ENCODE measurements around the gene HS2ST1.

HS2ST1 gene

GRCh38 chr1:87045761-87046304 lies 131.4 kb downstream of the HS2ST1 start:
- DNase-seq (ENCODE audit: low read depth) = peak; percentile 82

DNA sequence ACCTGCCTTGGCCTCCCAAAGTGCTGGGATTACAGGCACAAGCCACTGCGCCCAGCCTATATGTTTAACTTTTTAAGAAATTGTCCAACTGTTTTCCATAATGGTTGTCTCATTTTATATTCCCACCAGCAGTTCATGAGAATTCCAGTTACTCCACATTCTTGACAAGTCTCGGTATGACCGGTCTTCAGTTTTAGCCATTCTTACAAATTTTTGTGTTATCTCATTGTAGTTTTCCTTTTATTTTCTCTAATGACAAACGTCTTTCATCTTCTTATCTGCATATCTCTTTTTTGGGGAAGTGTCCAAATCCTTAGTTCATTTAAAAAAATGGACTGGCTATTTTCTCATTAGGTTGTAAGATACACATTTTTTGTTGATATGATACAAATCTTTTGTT lies 132.5 kb downstream of the HS2ST1 start:
- TF ChIP-seq, protein P1, sequence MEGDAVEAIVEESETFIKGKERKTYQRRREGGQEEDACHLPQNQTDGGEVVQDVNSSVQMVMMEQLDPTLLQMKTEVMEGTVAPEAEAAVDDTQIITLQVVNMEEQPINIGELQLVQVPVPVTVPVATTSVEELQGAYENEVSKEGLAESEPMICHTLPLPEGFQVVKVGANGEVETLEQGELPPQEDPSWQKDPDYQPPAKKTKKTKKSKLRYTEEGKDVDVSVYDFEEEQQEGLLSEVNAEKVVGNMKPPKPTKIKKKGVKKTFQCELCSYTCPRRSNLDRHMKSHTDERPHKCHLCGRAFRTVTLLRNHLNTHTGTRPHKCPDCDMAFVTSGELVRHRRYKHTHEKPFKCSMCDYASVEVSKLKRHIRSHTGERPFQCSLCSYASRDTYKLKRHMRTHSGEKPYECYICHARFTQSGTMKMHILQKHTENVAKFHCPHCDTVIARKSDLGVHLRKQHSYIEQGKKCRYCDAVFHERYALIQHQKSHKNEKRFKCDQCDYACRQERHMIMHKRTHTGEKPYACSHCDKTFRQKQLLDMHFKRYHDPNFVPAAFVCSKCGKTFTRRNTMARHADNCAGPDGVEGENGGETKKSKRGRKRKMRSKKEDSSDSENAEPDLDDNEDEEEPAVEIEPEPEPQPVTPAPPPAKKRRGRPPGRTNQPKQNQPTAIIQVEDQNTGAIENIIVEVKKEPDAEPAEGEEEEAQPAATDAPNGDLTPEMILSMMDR (IDR thresholded peaks at IDR 0.05; ENCODE audit: insufficient read depth, low read depth, low read length, missing control alignments) = no peak
- DNase-seq (ENCODE audit: low read depth) = no peak
- H3K4me3 ChIP-seq (ENCODE audit: low read depth, low read length) = no peak overlapping the region

More at GRCh38 chr1:87045761-87046304, 131.4 kb downstream of the HS2ST1 start:
- TF ChIP-seq, protein P1 (IDR thresholded peaks at IDR 0.05; ENCODE audit: insufficient read depth, low read depth, low read length, missing control alignments) = no peak
- H3K4me3 ChIP-seq (ENCODE audit: low read depth, low read length) = peak overlapping the region; percentile 37

DNA sequence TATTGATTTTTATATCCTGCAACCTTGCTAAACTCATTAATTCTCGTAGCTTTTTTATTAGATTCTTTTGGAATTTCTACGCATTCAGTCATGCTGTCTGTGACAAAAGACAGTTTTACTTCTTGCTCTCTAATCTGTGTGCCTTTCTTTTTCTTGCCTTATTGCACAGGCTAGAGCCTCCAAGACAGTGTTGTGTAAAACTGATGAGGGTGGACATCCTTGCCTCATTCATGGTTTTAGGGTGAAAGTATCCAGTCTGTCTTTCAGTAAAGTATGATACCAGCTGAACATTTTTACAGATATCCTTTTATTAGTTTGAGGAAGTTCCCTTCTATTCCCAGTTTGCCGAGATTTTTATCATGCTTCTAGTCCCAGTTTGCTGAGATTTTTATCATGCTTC lies 133.8 kb downstream of the HS2ST1 start:
- no peak overlapping the region for H3K4me3 ChIP-seq (ENCODE audit: low read depth, low read length)
- TF ChIP-seq, protein P1 (IDR thresholded peaks at IDR 0.05; ENCODE audit: insufficient read depth, low read depth, low read length, missing control alignments) = no peak
- no peak for DNase-seq (ENCODE audit: low read depth)

- peak; percentile 60 for DNase-seq (ENCODE audit: low read depth)
- TF ChIP-seq, protein P1 (IDR thresholded peaks at IDR 0.05; ENCODE audit: insufficient read depth, low read depth, low read length, missing control alignments) = no peak
- H3K4me3 ChIP-seq (ENCODE audit: low read depth, low read length) = peak overlapping the region; percentile 37
Observed at GRCh38 chr1:87051965-87052364, 137.5 kb downstream of the HS2ST1 start.

GRCh38 chr1:87052400-87052799 lies 138.0 kb downstream of the HS2ST1 start:
- TF ChIP-seq, protein P1 (IDR thresholded peaks at IDR 0.05; ENCODE audit: insufficient read depth, low read depth, low read length, missing control alignments) = no peak
- peak overlapping the region; percentile 37 for H3K4me3 ChIP-seq (ENCODE audit: low read depth, low read length)
- DNase-seq (ENCODE audit: low read depth) = peak; percentile 30

DNA sequence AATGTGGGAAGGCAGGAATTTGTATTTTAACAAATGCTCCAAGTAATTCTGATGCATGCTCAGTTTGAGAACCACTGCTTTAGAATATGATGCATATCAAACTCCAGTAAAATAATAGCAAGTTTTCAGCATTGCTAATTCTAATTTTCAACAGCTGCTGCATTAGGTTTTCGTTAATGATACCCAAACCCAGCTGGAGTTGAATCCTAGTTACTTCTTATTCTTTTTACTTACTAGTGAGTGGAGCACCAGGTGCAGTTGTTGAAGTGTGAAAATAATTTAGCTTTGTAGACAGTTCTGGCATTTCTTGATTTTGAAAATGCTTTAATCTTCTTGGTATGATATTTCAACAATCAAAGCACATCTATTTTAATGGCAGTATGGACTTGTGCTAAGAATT lies 138.5 kb downstream of the HS2ST1 start:
- DNase-seq (ENCODE audit: low read depth) = no peak
- no peak overlapping the region for H3K4me3 ChIP-seq (ENCODE audit: low read depth, low read length)
- TF ChIP-seq, protein P1 (IDR thresholded peaks at IDR 0.05; ENCODE audit: insufficient read depth, low read depth, low read length, missing control alignments) = no peak

DNA sequence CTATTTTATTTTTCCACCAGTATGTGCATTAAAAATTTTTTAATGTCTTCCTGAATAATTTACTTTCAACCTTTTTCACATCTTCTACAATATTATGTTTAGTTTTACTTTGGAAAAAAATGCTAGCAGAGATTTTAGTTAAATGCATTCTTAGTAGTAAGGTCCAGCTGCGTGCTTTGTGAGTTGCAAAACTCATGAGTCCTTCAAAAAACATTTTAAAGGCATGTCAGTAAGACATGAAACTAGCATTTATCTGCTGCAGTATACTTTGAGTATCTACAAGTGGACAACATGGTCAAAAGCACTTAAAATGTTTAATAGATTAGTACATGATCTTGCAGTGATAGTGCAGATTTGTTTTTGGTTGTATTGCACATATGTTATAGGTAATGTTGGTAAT lies 139.0 kb downstream of the HS2ST1 start:
- DNase-seq (ENCODE audit: low read depth) = no peak
- H3K4me3 ChIP-seq (ENCODE audit: low read depth, low read length) = no peak overlapping the region
- TF ChIP-seq, protein P1 (IDR thresholded peaks at IDR 0.05; ENCODE audit: insufficient read depth, low read depth, low read length, missing control alignments) = no peak
